ENCODE data around the gene KHDC3L.

Gene KHDC3L

GRCh38 chr6:73362358-73362757 lies at the start of gene KHDC3L:
TSS of gene KHDC3L (plus strand) at chr6:73362658. CDS start at chr6:73362730, 72 bp downstream.
- DNase-seq (ENCODE audit: low spot score) = no peak

- DNase-seq (ENCODE audit: low spot score) = no peak
These were observed 47.6 kb upstream of the KHDC3L start for GRCh38 chr6:73314577-73315492.

GRCh38 chr6:73323323-73323722 lies 39.1 kb upstream of the KHDC3L start:
- DNase-seq (ENCODE audit: low spot score) = no peak

- no peak for DNase-seq (ENCODE audit: low spot score)
These were observed 36.8 kb upstream of the KHDC3L start for GRCh38 chr6:73325656-73326055.

GRCh38 chr6:73328790-73329189 lies 33.7 kb upstream of the KHDC3L start:
- DNase-seq (ENCODE audit: low spot score) = no peak

GRCh38 chr6:73329201-73329600 lies 33.3 kb upstream of the KHDC3L start:
- DNase-seq (ENCODE audit: low spot score) = no peak

GRCh38 chr6:73339340-73339739 lies 23.1 kb upstream of the KHDC3L start:
- DNase-seq (ENCODE audit: low spot score) = no peak

GRCh38 chr6:73340048-73340447 lies 22.4 kb upstream of the KHDC3L start:
- no peak for DNase-seq (ENCODE audit: low spot score)

- no peak for DNase-seq (ENCODE audit: low spot score)
These were observed 21.1 kb upstream of the KHDC3L start for GRCh38 chr6:73341335-73341734.

- no peak for DNase-seq (ENCODE audit: low spot score)
These were observed 20.3 kb upstream of the KHDC3L start for GRCh38 chr6:73342174-73342573.

- DNase-seq (ENCODE audit: low spot score) = no peak
These were observed 19.3 kb upstream of the KHDC3L start for GRCh38 chr6:73343164-73343563.

GRCh38 chr6:73348550-73349204 lies 13.8 kb upstream of the KHDC3L start:
- DNase-seq (ENCODE audit: low spot score) = no peak

- no peak for DNase-seq (ENCODE audit: low spot score)
These were observed 13.1 kb upstream of the KHDC3L start for GRCh38 chr6:73349311-73349710.

- no peak for DNase-seq (ENCODE audit: low spot score)
These were observed 8.5 kb upstream of the KHDC3L start, which contains the start of gene DPPA5 for GRCh38 chr6:73353636-73354593. TSS of gene DPPA5 (minus strand) at chr6:73354276. CDS start at chr6:73354225, 51 bp downstream.

GRCh38 chr6:73362869-73363536 lies 545 bp downstream of the KHDC3L start:
- DNase-seq (ENCODE audit: low spot score) = no peak

GRCh38 chr6:73363537-73363875 lies 1.0 kb downstream of the KHDC3L start:
- DNase-seq (ENCODE audit: low spot score) = no peak

GRCh38 chr6:73364121-73364520 lies 1.7 kb downstream of the KHDC3L start:
- no peak for DNase-seq (ENCODE audit: low spot score)

- no peak for DNase-seq (ENCODE audit: low spot score)
These were observed 2.1 kb downstream of the KHDC3L start for GRCh38 chr6:73364549-73364948.

GRCh38 chr6:73367761-73368355 lies 5.4 kb downstream of the KHDC3L start:
- no peak for DNase-seq (ENCODE audit: low spot score)

GRCh38 chr6:73368675-73369074 lies 6.2 kb downstream of the KHDC3L start:
- no peak for DNase-seq (ENCODE audit: low spot score)

- no peak for DNase-seq (ENCODE audit: low spot score)
These were observed 6.7 kb downstream of the KHDC3L start for GRCh38 chr6:73369157-73369556.

Measured in CD4-positive, alpha-beta T cell treated with Interleukin-2 at 100 ng/mL for 4 hours (primary cell).